CD14-positive monocyte (primary cell): ENCODE results near the gene MED14. TPM values are rescaled to one million over a fixed set of nuclear protein-coding genes. Genes with fewer than 3 reads are reported as not detected.

ENCODE experiments used
- DNase-seq, 3 donors: peaks; one replicate each; pipeline ENCODE4 v3.0.0-alpha.2; 2011 to 2022
- H2AFZ ChIP-seq: 2 replicates; pipeline ENCODE4 v1.6.0; 2012; ENCODE audit warnings: mild to moderate bottlenecking, low read depth, low read length, inconsistent platforms; ENCODE audit not compliant: insufficient read depth, poor library complexity, severe bottlenecking
- H3K27ac ChIP-seq, 2 donors: 1 replicate in 1 of 2; 2 replicates in 1 of 2; pipeline ENCODE4 v1.5.1; 2012 to 2013; ENCODE audit warnings: low read length in 2 of 2, control low read depth in 1 of 2, inconsistent platforms in 1 of 2, low read depth in 1 of 2, mild to moderate bottlenecking in 1 of 2
- H3K27me3 ChIP-seq, 2 donors: one replicate each; pipeline versions ENCODE4 v1.6.0 to v1.6.1; 2011 to 2013; ENCODE audit warnings: low read length in 2 of 2; ENCODE audit not compliant: control insufficient read depth in 2 of 2, insufficient read depth in 2 of 2
- H3K36me3 ChIP-seq, 2 donors: replicated peaks in 1 of 2; 1 replicate in 1 of 2; 2 replicates in 1 of 2; pipeline versions ENCODE4 v1.5.1 to v1.6.1; 2012 to 2013; ENCODE audit warnings: low read length in 2 of 2, control low read depth in 1 of 2, inconsistent platforms in 1 of 2, mild to moderate bottlenecking in 1 of 2; ENCODE audit not compliant: insufficient read depth in 2 of 2, control insufficient read depth in 1 of 2
- H3K4me1 ChIP-seq, 2 donors: 1 replicate in 1 of 2; 2 replicates in 1 of 2; pipeline versions ENCODE4 v1.5.1 to v1.6.1; 2012 to 2013; ENCODE audit warnings: low read length in 2 of 2, control low read depth in 1 of 2, inconsistent platforms in 1 of 2, mild to moderate bottlenecking in 1 of 2, moderate library complexity in 1 of 2; ENCODE audit not compliant: insufficient read depth in 2 of 2, control insufficient read depth in 1 of 2
- H3K4me2 ChIP-seq: replicated peaks from 2 replicates; pipeline ENCODE3; 2012; ENCODE audit warnings: low read length, moderate library complexity, mild to moderate bottlenecking; ENCODE audit not compliant: poor library complexity, severe bottlenecking; ENCODE audit errors: extremely low read depth
- H3K4me3 ChIP-seq, 3 experiments: fragments of 200-600 bp in 1 of 3; sonication (generic) in 1 of 3; replicated peaks in 1 of 3; 1 replicate in 2 of 3; 2 replicates in 1 of 3; pipeline ENCODE4 v1.5.1; 2011 to 2013; ENCODE audit warnings: low read length in 3 of 3, mild to moderate bottlenecking in 3 of 3, control low read depth in 2 of 3, low read depth in 2 of 3, inconsistent platforms in 1 of 3, moderate library complexity in 1 of 3
- H3K79me2 ChIP-seq: 2 replicates; pipeline ENCODE4 v1.6.0; 2012; ENCODE audit warnings: mild to moderate bottlenecking, control low read depth, inconsistent platforms, low read length, moderate library complexity; ENCODE audit not compliant: insufficient read depth
- H3K9ac ChIP-seq: 2 replicates; pipeline ENCODE4 v1.6.0; 2017; ENCODE audit warnings: low read length, mild to moderate bottlenecking; ENCODE audit not compliant: insufficient read depth, poor library complexity, severe bottlenecking
- H3K9me3 ChIP-seq, 2 donors: replicated peaks in 1 of 2; 1 replicate in 1 of 2; 2 replicates in 1 of 2; pipeline versions ENCODE4 v1.5.1 to v1.6.1; 2012 to 2013; ENCODE audit warnings: low read length in 2 of 2, control low read depth in 1 of 2; ENCODE audit not compliant: control insufficient read depth in 1 of 2, insufficient read depth in 1 of 2
- H4K20me1 ChIP-seq: 2 replicates; pipeline ENCODE4 v1.6.0; 2012; ENCODE audit warnings: mild to moderate bottlenecking, low read length, control low read depth, moderate library complexity; ENCODE audit not compliant: insufficient read depth
- H3K27ac Mint-ChIP-seq, 7 donors: one replicate each; pipeline ENCODE4 v1.8.0; 2020; ENCODE audit warnings: mild to moderate bottlenecking in 7 of 7, mixed read lengths in 7 of 7, moderate library complexity in 6 of 7, inconsistent platforms in 2 of 7
- H3K27me3 Mint-ChIP-seq, 3 donors: one replicate each; pipeline ENCODE4 v1.8.0; 2021 to 2022; ENCODE audit warnings: low read depth in 3 of 3, mild to moderate bottlenecking in 3 of 3, mixed read lengths in 3 of 3, moderate library complexity in 3 of 3, inconsistent platforms in 1 of 3
- H3K36me3 Mint-ChIP-seq, 2 donors: one replicate each; pipeline ENCODE4 v1.8.0; 2020; ENCODE audit warnings: mixed read lengths in 2 of 2, inconsistent platforms in 1 of 2, mild to moderate bottlenecking in 1 of 2
- H3K4me1 Mint-ChIP-seq: one replicate; pipeline ENCODE4 v1.8.0; 2020; ENCODE audit warnings: mild to moderate bottlenecking, mixed read lengths
- H3K4me3 Mint-ChIP-seq, 2 donors: one replicate each; pipeline ENCODE4 v1.8.0; 2020; ENCODE audit warnings: mild to moderate bottlenecking in 2 of 2, mixed read lengths in 2 of 2, moderate library complexity in 1 of 2
- H3K9me3 Mint-ChIP-seq, 7 donors: one replicate each; pipeline ENCODE4 v1.8.0; 2020 to 2022; ENCODE audit warnings: mixed read lengths in 7 of 7, mild to moderate bottlenecking in 6 of 7, moderate library complexity in 6 of 7, inconsistent platforms in 2 of 7
- CTCF ChIP-seq: fragments of 200-600 bp; IDR thresholded peaks from one replicate; pipeline ENCODE4 v1.8.0; 2022; ENCODE audit warnings: antibody characterized with exemption, mild to moderate bottlenecking
- WGBS: methylation state at CpG from one replicate; pipeline ENCODE4 v1.1.5; 2013; ENCODE audit warnings: missing lambda C conversion rate; ENCODE audit not compliant: insufficient coverage; 5-methylcytosine and 5-hydroxymethylcytosine counted together
- intact Hi-C, 2 donors: fragments of 100-400 bp; cut with micrococcal nuclease; formaldehyde crosslinking; loops; one replicate each; pipeline versions ENCODE4 v1.15.0 to v1.15.1; 2023
- polyA plus RNA-seq, 3 donors: library from polyadenylated mRNA; depleted of rRNA in 1 of 3; unstranded in 2 of 3; stranded (reverse) in 1 of 3; fragments of 300-500 nt in 2 of 3; fragments of >200 nt in 1 of 3; fragmentation: Illumina TruSeq in 2 of 3; gene quantifications; 1 replicate in 2 of 3; 2 replicates in 1 of 3; pipeline ENCODE4 v1.2.3, GENCODE V29; 2012 to 2021

MED14 gene
- polyA plus RNA-seq, 3 donors = 3.6 to 20.4 (median 6.8) TPM

GRCh38 chrX:40684092-40684491, 51.2 kb downstream of the MED14 start:
- H3K36me3 Mint-ChIP-seq = peaks cover 62 to 70% of the 10 kb centered on the region in 2 donors
- intact Hi-C loops = no loop called here

GRCh38 chrX:40683245-40683644, 52.1 kb downstream of the MED14 start:
- Histone ChIP-seq H3K9ac (no peak overlapping the region), H3K4me1 (no peaks in the 10 kb centered on the region), H3K27me3 (peaks cover 0 to 43% of the 10 kb centered on the region in 2 donors), H3K4me3 (no peak overlapping the region), H3K27ac (no peak overlapping the region), H2AFZ (no peak overlapping the region), H3K9me3 (no peaks in the 10 kb centered on the region), H3K4me2 (no peak overlapping the region), H4K20me1 (no peaks in the 10 kb centered on the region), H3K36me3 (peaks cover 53 to 81% of the 10 kb centered on the region in 2 donors), H3K79me2 (no peaks in the 10 kb centered on the region)
- no peak for TF ChIP-seq CTCF
- Mint-ChIP-seq H3K4me3 (no peak overlapping the region), H3K9me3 (peaks cover 0 to 1% (median 0%) of the 10 kb centered on the region in 7 donors), H3K36me3 (peaks cover 66 to 72% of the 10 kb centered on the region in 2 donors), H3K27me3 (peaks cover 0 to 39% (median 0%) of the 10 kb centered on the region in 3 donors), H3K27ac (no peak overlapping the region), H3K4me1 (no peaks in the 10 kb centered on the region)
- DNase-seq = no peak
- intact Hi-C loops = no loop called here
- WGBS = no CpG with 5 or more reads among the region's 3 CpGs

More at GRCh38 chrX:40684092-40684491, 51.2 kb downstream of the MED14 start:
- Mint-ChIP-seq H3K4me1 (no peaks in the 10 kb centered on the region), H3K27ac (no peak overlapping the region), H3K4me3 (no peak overlapping the region), H3K27me3 (peaks cover 0 to 37% (median 0%) of the 10 kb centered on the region in 3 donors), H3K9me3 (peaks cover 0 to 1% (median 0%) of the 10 kb centered on the region in 7 donors)
- Histone ChIP-seq H3K36me3 (peaks cover 55 to 81% of the 10 kb centered on the region in 2 donors), H3K4me2 (no peak overlapping the region), H3K27ac (no peak overlapping the region), H3K4me1 (no peaks in the 10 kb centered on the region), H4K20me1 (no peaks in the 10 kb centered on the region), H3K27me3 (peaks cover 0 to 48% of the 10 kb centered on the region in 2 donors), H3K9me3 (no peaks in the 10 kb centered on the region), H3K79me2 (no peaks in the 10 kb centered on the region), H2AFZ (no peak overlapping the region), H3K4me3 (no peak overlapping the region), H3K9ac (no peak overlapping the region)
- no peak for DNase-seq
- TF ChIP-seq CTCF = no peak
- no CpG with 5 or more reads among the region's 1 CpG for WGBS
